HG02943 (cell line): ENCODE measurements around the gene PHF3.

ENCODE experiments used
- ATAC-seq: cut with Tn5 transposase; IDR thresholded peaks from one replicate; pipeline ENCODE4 v1.9.1; 2021; ENCODE audit warnings: mild to moderate bottlenecking, low read depth, moderate library complexity; ENCODE audit not compliant: unreplicated experiment

Gene PHF3

GRCh38 chr6:63635588-63636517, at the start of gene PHF3:
Gene PHF3, plus strand, starts transcription at chr6:63635802. Its CDS starts 10,750 bp downstream, at chr6:63646552.
- peak; percentile 75 for ATAC-seq

GRCh38 chr6:63589952-63590411, 45.6 kb upstream of the PHF3 start:
- ATAC-seq = no peak

GRCh38 chr6:63592886-63593285, 42.7 kb upstream of the PHF3 start:
- ATAC-seq = no peak

- no peak for ATAC-seq
These were observed 38.2 kb upstream of the PHF3 start for GRCh38 chr6:63597141-63598048.

GRCh38 chr6:63598049-63599036, 37.3 kb upstream of the PHF3 start:
- ATAC-seq = peak; percentile 100

GRCh38 chr6:63599243-63599642, 36.4 kb upstream of the PHF3 start:
- ATAC-seq = no peak

GRCh38 chr6:63600136-63600535, 35.5 kb upstream of the PHF3 start:
- no peak for ATAC-seq

- no peak for ATAC-seq
These were observed 26.4 kb upstream of the PHF3 start for GRCh38 chr6:63609231-63609630.

GRCh38 chr6:63610944-63611343, 24.7 kb upstream of the PHF3 start:
- no peak for ATAC-seq

- no peak for ATAC-seq
These were observed 24.0 kb upstream of the PHF3 start for GRCh38 chr6:63611560-63611959.

GRCh38 chr6:63615590-63615989, 20.0 kb upstream of the PHF3 start:
- ATAC-seq = no peak

GRCh38 chr6:63624091-63624490, 11.5 kb upstream of the PHF3 start:
- no peak for ATAC-seq

- no peak for ATAC-seq
These were observed 5.1 kb upstream of the PHF3 start for GRCh38 chr6:63630466-63630865.

- no peak for ATAC-seq
These were observed 972 bp upstream of the PHF3 start for GRCh38 chr6:63634630-63635029.

- ATAC-seq = peak; percentile 15
These were observed 401 bp upstream of the PHF3 start for GRCh38 chr6:63635215-63635587.

- peak; percentile 5 for ATAC-seq
These were observed 968 bp downstream of the PHF3 start for GRCh38 chr6:63636518-63637021.

- no peak for ATAC-seq
These were observed 2.4 kb downstream of the PHF3 start for GRCh38 chr6:63637865-63638445.

- no peak for ATAC-seq
These were observed 4.5 kb downstream of the PHF3 start for GRCh38 chr6:63640062-63640461.

- no peak for ATAC-seq
These were observed 8.3 kb downstream of the PHF3 start for GRCh38 chr6:63643862-63644261.
